ENCODE measurements around the gene CDC7.

Gene CDC7

DNA sequence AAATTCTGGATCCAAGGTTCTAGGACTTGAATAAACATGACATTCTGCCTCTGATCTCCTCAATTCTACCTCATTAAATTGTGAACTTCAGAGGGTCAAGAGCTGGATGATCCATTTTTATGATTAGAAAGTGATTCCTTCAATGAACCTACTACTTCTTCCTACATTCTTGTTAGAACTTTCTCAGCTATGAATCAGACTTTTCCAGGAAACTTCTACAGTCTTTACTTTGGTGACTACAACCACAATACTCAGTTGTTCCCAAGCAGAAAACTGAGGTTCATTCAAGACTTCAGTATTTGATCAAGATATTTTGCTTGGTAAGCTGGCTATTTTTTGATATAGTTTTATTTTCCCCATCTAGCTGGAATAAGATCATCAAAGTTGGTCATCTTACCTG lies 51.4 kb downstream of the CDC7 start:
- H3K4me3 Mint-ChIP-seq = no peak overlapping the region
- H3K27ac Mint-ChIP-seq = no peak overlapping the region
- DNase-seq (no peak), ATAC-seq (no peak)
- H3K4me1 Mint-ChIP-seq = peaks cover 84% of the 10 kb centered on the region
- peaks cover 7% of the 10 kb centered on the region for H3K27me3 Mint-ChIP-seq
- H3K9me3 Mint-ChIP-seq = no peaks in the 10 kb centered on the region

DNA sequence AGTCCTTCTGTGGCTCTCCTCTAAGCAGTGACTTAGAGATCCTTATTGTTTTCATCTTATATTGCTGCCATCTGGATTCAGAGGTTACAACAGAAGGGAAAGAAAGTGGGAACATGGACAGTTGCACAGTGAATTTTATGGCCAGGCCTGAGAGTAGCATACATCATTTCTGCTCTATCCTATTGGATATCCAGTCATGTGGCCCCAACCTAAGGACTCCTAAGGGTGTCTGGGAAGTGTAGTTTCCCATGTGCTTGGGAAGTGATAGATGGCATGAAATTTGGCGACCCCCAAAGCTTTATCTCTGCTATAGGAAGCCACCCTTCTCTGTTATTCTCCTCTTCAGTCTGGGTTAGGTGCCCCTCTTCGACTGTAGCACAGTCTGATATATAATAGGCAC lies 51.9 kb downstream of the CDC7 start:
- Mint-ChIP-seq H3K9me3 (no peaks in the 10 kb centered on the region), H3K27me3 (peaks cover 2% of the 10 kb centered on the region), H3K4me1 (peaks cover 83% of the 10 kb centered on the region), H3K27ac (no peak overlapping the region), H3K4me3 (no peak overlapping the region)
- DNase-seq (no peak), ATAC-seq (no peak)

DNA sequence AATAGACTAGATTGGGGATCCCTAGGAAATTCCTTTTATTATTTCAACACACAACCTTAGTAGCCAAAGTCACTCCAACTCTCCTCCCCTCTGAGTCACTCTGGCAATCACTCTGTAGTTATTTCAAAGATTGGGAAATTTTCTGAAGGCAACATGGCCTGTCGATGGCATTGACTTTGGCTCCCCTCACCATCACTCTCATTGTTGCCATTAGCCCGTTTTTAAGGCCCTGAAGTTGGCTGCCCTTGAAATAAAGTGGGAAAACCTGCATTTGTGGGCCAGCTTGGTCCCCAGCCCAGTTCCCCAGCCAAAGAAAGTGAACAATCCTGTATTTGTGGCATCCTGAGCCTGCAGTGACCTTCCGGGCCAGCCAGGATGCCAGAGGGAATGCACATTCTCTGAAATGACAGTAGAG lies 52.5 kb downstream of the CDC7 start:
- no peak overlapping the region for H3K27ac Mint-ChIP-seq
- no peak for ATAC-seq
- no peak overlapping the region for H3K4me3 Mint-ChIP-seq
- H3K9me3 Mint-ChIP-seq = no peaks in the 10 kb centered on the region
- DNase-seq = no peak
- no peaks in the 10 kb centered on the region for H3K27me3 Mint-ChIP-seq
- H3K4me1 Mint-ChIP-seq = peaks cover 77% of the 10 kb centered on the region

DNA sequence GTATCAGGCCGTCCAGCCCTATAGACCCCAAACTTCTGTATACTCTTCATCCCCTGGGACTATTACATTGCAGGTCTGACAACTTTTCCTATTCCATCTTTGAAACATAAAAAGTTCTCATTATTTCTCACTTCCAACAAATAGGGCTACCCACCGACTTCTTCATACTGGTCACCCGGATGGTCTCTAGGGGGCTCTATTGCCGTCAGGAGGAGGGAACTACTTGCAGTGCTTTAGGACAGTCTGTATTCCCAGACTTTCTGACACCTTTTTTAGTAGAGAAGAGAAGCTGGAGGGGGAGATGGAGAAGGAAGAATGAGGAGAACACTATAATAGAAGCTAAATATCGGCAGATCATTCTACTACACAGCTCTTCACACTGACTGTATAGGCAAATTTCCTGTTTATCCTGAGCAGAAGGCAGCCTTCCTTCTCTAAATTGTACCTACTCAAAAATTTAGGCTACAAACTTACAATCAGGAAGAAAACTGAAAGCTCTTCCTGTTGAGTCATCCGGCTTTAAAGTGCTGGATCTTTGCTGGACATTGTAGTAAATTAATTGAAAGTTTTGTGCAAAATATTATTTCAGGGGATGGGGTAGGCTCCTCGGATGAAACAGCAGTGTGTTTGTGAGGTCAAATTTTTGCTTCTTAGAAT lies 54.6 kb downstream of the CDC7 start:
- DNase-seq (no peak), ATAC-seq (no peak)
- Mint-ChIP-seq H3K4me1 (peaks cover 72% of the 10 kb centered on the region), H3K27me3 (no peaks in the 10 kb centered on the region), H3K4me3 (peak overlapping the region; percentile 2 to 50), H3K9me3 (no peaks in the 10 kb centered on the region), H3K27ac (peak overlapping the region; percentile 70 to 92)

DNA sequence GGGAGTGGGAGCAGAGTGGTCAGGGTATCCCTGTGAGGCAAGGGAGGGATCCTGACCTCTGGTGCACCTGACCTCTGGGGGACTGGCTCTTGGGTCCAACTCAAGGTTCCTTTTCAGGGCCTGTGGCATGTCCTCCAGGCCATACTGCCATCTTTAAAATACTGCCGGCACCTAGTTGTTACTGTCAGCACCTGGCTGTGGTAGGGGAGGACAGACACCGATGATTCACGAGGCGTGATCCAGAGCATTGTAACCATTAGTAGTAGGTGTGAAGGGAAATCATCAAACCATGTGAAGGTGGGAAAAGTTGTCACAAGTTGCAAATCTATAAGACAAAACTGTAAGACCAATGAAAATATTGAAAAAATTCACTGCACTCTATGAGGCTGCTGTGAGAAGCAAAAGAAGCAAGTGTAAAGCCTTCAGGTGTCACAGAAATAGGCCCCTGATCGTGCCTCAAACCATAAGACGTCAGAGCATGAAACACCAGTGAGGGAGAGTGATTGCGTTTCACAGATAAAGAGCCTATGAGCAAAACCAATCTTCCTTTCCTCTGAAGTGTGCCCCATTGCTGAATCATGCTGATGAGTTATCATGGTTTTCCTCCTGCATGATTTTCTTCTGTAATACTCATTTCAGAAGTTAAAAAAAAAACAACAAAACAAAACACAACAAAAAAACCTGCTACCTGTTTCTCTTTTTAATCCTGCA lies 55.3 kb downstream of the CDC7 start:
- DNase-seq (peak; percentile 65 to 80), ATAC-seq (peak; percentile 97)
- peaks cover 78% of the 10 kb centered on the region for H3K4me1 Mint-ChIP-seq
- H3K9me3 Mint-ChIP-seq = no peaks in the 10 kb centered on the region
- peak overlapping the region; percentile 24 to 50 for H3K4me3 Mint-ChIP-seq
- H3K27me3 Mint-ChIP-seq = no peaks in the 10 kb centered on the region
- H3K27ac Mint-ChIP-seq = peak overlapping the region; percentile 90 to 92

DNA sequence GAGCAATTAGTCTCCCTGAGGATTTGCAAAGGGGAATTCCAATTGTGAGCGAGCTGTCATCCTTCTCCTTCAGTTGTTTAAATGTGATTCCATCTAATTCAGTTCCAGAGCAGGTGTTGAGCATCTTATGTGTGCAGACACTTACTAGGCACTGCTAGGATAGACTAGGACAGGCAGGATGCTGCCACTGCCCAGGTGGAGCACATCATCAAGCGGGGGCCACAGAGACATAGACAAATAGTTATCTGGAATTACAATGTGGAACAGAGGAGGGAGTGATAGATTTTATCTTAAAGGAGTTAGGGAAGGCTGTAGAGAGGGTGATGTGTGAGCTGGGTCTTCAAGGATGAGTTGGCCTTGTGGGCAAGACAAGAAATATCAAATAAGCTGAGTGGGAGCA lies 55.9 kb downstream of the CDC7 start:
- Mint-ChIP-seq H3K27me3 (no peaks in the 10 kb centered on the region), H3K4me3 (peak overlapping the region; percentile 18 to 24), H3K9me3 (no peaks in the 10 kb centered on the region), H3K27ac (peak overlapping the region; percentile 22 to 57), H3K4me1 (peaks cover 80% of the 10 kb centered on the region)
- ATAC-seq = no peak
- no peak for DNase-seq

DNA sequence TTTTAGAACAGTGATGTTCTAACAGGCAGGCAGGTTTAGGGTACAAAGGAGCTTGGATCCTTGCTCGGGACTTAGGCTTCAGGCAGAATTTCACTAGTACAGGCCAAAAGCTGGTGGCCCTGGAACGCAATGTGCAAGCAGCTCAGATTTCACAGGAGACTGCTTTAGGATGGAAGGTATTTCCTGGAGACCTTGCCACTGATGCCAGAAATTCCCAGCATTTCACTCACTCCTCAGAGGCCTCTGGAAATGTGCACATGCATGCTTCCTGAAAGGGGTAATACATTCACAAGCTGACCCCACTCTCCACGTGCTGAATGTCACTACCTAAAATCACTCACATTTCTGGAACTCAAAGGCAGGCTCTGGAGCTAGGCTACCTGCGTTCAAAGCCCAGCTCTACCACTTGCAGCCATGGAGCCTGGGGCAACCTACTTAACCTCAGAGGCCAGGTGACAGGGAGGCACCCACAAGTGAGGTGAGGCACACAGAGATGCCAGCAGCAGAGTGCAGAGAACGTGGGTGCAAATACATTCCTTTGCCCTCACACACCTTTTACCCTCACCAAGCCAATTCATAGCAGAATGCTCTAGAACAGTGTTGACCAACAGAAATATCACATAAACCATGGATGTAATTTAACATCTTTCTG lies 56.5 kb downstream of the CDC7 start:
- no peak for DNase-seq

DNA sequence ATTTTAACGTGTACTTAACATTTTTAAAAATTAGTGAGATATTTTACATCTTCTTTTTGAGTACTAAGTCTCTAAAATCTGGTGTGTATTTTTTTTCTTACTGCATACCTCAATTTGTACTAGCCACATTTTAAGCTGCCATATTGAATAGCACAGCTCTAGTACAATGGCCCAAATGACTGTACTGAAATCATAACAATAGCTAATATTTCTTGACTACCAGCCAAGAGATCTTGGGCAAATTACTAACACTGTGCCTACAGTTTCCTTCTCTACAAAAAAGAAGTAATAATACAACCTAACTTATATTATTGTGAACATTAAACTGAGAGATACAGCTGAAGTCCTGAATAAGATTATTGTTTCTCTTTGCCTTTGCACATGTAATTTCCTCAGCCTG lies 57.2 kb downstream of the CDC7 start:
- no peaks in the 10 kb centered on the region for H3K27me3 Mint-ChIP-seq
- H3K9me3 Mint-ChIP-seq = no peaks in the 10 kb centered on the region
- ATAC-seq (no peak), DNase-seq (no peak)
- no peak overlapping the region for H3K4me3 Mint-ChIP-seq
- peaks cover 72% of the 10 kb centered on the region for H3K4me1 Mint-ChIP-seq
- H3K27ac Mint-ChIP-seq = no peak overlapping the region

More for the DNA sequence above, 56.5 kb downstream of the CDC7 start:
- peaks cover 79% of the 10 kb centered on the region for H3K4me1 Mint-ChIP-seq
- no peak for ATAC-seq
- peak overlapping the region in 1 of 2 donors; percentile 57 for H3K27ac Mint-ChIP-seq
- no peaks in the 10 kb centered on the region for H3K9me3 Mint-ChIP-seq
- no peak overlapping the region for H3K4me3 Mint-ChIP-seq
- no peaks in the 10 kb centered on the region for H3K27me3 Mint-ChIP-seq

DNA sequence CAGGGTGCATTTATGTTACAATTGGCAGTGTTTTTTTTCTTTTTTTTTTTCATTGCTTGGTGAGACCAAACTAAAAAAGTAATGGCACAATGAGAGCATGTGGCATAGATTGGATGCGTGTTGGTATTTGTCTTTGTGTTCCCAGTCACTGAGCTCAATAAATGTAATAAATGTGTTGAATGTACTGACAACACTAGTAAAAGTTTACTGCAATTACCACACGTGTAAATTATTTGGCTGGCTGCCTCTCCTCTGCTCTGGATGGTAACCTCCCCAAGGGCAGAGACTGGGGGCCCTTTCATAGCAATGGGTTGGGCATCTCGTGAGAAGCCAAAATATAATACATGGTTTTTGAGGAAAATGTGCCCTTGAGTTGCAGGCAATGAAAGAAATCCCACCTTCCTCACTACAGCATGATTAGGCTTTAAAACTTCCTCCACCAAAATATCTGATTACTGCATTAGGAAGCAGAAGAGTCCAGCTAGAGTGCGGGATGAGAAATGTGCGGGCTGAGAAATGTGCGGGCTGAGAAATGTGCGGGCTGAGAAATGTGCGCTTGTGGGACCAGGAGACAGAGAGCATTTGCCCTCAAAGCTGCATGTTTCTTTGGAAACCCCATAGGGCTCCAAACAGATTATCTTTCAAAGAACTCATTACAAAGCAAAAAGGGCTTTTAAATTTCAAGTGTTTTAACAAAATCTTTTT lies 58.5 kb downstream of the CDC7 start:
- no peaks in the 10 kb centered on the region for H3K27me3 Mint-ChIP-seq
- H3K4me3 Mint-ChIP-seq = no peak overlapping the region
- peaks cover 64% of the 10 kb centered on the region for H3K4me1 Mint-ChIP-seq

DNA sequence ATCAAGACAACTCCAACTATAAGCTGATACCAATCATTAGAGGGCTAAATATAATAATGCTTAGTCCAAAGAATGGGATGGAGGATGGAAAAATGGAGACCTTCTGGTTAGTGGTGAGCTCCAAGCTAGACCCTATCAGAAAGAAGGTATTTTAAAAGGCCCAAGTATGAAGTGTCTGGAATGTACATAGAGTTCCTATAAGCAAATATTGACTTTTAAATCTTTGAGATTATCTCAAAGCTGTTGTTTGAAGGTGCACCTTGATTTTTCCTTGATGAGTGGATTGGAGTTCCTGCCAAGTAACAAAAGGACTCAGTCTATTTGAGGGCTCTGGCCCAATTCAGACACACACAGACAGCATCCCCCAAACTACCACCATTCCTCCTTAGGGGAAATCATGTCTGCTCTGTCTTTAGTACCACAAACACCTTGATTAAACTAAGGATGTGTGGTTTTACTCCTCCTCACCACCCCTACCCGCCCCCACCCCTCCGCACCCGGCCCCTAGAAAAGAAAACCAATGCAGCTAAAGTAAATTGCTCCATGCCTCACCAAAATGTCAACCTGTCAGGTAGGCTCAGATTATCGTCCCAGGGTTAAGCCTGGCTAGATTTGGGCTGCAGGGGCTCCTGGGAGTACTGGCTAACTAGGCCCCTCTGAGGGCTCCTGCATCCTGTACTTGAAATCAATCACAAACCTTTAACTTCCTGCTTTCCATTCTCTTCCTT lies 59.4 kb downstream of the CDC7 start:
- H3K9me3 Mint-ChIP-seq = peaks cover 8% of the 10 kb centered on the region in 2 donors
- peak overlapping the region; percentile 25 to 49 for H3K4me3 Mint-ChIP-seq
- H3K4me1 Mint-ChIP-seq = peaks cover 58% of the 10 kb centered on the region
- no peaks in the 10 kb centered on the region for H3K27me3 Mint-ChIP-seq
- DNase-seq (no peak), ATAC-seq (no peak)
- H3K27ac Mint-ChIP-seq = peak overlapping the region; percentile 63 to 91

More for the DNA sequence above, 58.5 kb downstream of the CDC7 start:
- no peak for ATAC-seq
- DNase-seq = no peak
- Mint-ChIP-seq H3K27ac (no peak overlapping the region), H3K9me3 (peaks cover 4 to 6% of the 10 kb centered on the region in 2 donors)

DNA sequence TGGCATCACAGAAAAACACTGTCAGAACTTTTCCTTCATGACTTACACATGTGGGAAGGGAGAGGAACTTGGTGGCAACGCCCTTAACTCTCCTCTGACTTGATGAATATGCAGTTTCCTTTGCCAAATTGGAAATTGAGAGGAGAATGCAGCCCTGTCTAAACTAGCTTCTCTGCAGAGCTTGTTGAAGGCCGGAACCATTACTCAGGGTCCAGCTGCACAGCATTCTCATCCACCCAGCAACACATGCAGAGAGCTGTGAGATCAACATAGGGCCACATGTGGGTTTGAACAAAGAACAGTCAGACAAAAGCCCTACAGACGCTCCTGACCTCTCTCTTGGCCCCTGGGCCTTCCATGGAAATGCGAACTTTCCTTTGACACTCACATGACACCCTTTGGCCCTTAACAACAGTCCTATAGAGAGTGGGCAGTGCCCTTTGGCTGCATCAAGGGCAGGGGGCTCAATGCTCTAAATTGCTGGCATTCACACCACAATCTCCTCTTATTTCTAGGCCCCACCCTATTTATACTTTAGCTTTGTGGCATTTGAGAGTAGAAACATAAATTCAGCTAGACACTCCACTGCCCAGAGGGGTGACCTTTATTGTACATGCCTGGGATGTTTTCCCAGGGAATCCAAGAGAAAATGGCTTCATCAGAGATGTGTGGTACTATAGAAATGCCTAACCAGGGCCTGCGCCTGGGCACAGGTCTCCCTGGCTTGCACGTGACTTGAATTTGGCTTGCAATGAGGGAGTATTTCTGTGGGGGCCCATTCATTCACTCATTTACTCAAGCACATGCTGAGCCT lies 64.4 kb downstream of the CDC7 start:
- Mint-ChIP-seq H3K4me3 (no peak overlapping the region), H3K4me1 (peaks cover 33% of the 10 kb centered on the region), H3K27ac (no peak overlapping the region), H3K9me3 (peaks cover 8% of the 10 kb centered on the region in 2 donors), H3K27me3 (no peaks in the 10 kb centered on the region)
- ATAC-seq = no peak
- no peak for DNase-seq

DNA sequence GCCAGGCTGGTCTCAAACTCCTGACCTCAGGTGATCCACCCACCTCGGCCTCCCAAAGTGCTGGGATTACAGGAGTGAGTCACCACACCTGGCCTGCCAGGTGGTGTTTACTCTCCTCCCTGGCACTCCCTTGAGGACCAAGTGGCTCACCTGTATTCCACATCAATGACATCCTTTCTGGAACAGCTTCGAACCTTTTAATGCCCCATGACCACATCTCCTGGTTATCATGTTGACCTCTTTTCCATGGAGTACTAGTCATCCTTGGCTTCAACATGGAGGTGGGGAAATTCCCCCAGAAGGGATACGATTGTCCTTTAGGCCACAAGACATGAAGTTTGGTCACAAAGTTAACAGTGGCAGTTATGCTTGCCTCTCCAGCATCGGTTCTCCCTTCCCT lies 66.9 kb downstream of the CDC7 start:
- H3K4me1 Mint-ChIP-seq = peaks cover 29% of the 10 kb centered on the region
- H3K27ac Mint-ChIP-seq = no peak overlapping the region
- H3K4me3 Mint-ChIP-seq = no peak overlapping the region
- DNase-seq = no peak
- H3K9me3 Mint-ChIP-seq = peaks cover 8% of the 10 kb centered on the region in 2 donors
- ATAC-seq = no peak
- H3K27me3 Mint-ChIP-seq = no peaks in the 10 kb centered on the region

DNA sequence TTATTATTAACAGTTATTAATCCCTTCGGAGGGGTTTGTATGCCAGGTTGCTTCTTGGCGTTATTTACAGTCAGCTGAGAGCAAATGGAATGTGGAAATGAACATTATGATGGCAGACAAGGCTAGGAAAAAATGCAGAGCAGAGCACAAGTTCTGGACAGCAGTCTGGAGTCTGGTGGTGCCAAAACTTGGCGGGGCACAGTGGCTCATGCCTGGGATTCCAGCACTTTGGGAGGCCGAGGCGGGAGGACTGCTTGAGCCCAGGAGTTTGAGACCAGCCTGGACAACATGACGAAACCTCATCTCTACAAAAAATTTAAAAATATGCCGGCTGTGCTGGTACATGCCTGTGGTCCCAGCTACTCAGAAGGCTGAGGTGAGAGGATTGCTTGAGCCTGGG lies 67.6 kb downstream of the CDC7 start:
- H3K9me3 Mint-ChIP-seq = peaks cover 8% of the 10 kb centered on the region in 2 donors
- H3K27me3 Mint-ChIP-seq = no peaks in the 10 kb centered on the region
- H3K4me3 Mint-ChIP-seq = no peak overlapping the region
- H3K4me1 Mint-ChIP-seq = peaks cover 29% of the 10 kb centered on the region
- DNase-seq = no peak
- ATAC-seq = no peak
- no peak overlapping the region for H3K27ac Mint-ChIP-seq

DNA sequence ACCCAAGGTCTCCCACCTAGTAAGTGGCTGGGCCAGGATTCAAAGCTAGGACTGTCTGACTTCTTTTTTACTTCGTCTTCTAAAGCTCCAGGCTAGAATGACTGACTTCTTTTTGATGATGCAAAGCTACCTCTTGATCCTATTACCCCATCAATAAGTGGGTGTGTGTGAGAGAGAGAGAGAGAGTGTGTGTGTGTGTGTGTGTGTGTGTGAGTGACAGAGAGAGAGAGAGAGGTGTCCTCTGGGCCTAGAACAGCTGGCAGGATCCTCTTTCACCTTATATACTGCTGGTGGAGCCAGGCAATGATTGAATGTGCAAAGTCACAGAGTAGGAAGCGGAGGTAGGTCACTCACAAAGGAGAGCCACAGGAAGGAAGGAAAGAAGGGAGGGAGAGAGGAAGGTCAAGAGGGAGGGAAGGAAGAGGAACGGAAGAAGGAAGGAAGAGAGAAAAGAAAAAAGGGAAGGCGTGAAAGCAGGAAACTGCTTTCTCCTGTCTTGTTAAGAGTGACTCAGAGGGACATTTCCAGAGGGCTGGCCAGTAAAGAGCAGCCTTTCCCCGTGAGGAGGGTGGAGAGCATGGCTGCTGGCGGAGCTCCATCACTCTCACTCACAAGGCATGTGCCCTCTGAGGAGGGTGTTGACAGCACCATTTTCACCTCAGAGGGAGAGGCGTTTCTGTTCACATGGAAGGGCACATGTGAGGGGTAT lies 68.9 kb downstream of the CDC7 start:
- peak; percentile 55 for ATAC-seq
- DNase-seq = no peak
- Mint-ChIP-seq H3K4me3 (no peak overlapping the region), H3K4me1 (peaks cover 22% of the 10 kb centered on the region), H3K9me3 (no peaks in the 10 kb centered on the region), H3K27me3 (no peaks in the 10 kb centered on the region), H3K27ac (no peak overlapping the region)
